GM10248 (cell line): Measurements from ENCODE around the gene BRAT1.

ENCODE experiments used
- CTCF ChIA-PET: fragments of 300-600 bp; sonication (Branson Sonifier 250); formaldehyde crosslinking; extraction: SDS; loops from one replicate; lab custom pipeline; 2021; ENCODE audit warnings: antibody characterized with exemption; lab: Yijun Ruan, JAX
- POLR2A ChIA-PET: fragments of 350-650 bp; sonication (Branson Sonifier 250); formaldehyde crosslinking; extraction: SDS; loops from one replicate; lab custom pipeline; 2020; ENCODE audit warnings: antibody characterized with exemption; lab: Yijun Ruan, JAX
- DNase-seq: peaks from one replicate; pipeline ENCODE4 v3.0.0; 2012; ENCODE audit errors: extremely low spot score
- CTCF ChIP-seq: IDR thresholded peaks from 2 replicates; pipeline ENCODE4 v1.5.1; 2012; ENCODE audit warnings: mild to moderate bottlenecking, low read depth; ENCODE audit errors: extremely low read depth, missing control alignments, control extremely low read depth

The BRAT1 gene

GRCh38 chr7:2542916-2543871 is 12.1 kb downstream of the BRAT1 start:
- DNase-seq = no peak
- TF ChIP-seq CTCF = no peak
- ChIA-PET POLR2A (interaction anchor here (0.6 kb wide), 1 partner anchor 16 kb away, joined by 5 read pairs; no protein-coding TSS in a partner anchor), CTCF (interaction anchor here (1.0 kb wide), 1 partner anchor 11 kb away, joined by 3 read pairs; no protein-coding TSS in a partner anchor)

DNA sequence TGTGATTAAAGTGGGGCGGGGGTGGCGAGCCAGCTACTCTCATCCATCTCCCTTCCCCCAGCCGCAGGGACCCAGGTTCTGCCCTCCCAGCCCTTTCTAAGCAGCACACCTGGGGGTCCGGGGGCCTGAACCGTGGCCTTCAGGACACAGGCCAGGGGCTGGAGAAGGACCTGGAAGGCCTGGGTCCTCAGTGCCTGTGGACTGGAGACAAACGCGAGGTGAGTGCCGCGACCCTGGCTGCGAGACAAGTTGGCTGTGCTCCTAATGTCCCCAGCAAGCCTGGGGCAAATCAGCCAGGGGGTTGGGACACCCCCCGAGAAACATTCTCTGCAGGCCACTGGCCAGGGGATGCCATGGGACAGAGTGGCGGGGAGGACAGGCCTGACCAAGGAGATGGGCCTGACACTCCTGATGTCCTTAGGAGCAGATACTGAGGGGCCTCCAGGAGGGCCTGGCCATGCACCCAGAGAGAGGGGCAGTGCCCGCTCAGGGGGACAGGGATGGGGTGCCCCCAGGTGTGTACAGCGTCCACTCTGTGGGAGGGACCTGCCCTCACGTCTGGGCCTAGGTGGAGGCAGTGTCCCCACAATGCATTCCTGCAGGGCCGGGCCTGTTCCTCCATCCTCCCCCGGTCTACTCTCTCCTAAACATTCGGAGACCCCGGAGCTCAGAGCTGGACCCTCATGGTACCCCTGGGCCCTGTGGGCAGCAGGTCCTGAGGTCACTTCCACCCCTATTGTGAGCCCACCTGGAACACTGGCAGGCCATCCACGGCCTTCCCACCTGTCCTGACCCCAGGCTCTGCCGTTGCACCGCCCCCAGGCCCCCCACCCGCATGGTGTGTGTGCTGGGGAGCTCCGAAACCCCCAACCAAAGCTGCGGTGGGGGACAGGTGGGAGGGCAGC is 13.1 kb downstream of the BRAT1 start:
- ChIA-PET CTCF (interaction anchor here (1.0 kb wide), 1 partner anchor 12 kb away, joined by 3 read pairs; no protein-coding TSS in a partner anchor), POLR2A (no interaction called here)
- no peak for TF ChIP-seq CTCF
- no peak for DNase-seq

DNA sequence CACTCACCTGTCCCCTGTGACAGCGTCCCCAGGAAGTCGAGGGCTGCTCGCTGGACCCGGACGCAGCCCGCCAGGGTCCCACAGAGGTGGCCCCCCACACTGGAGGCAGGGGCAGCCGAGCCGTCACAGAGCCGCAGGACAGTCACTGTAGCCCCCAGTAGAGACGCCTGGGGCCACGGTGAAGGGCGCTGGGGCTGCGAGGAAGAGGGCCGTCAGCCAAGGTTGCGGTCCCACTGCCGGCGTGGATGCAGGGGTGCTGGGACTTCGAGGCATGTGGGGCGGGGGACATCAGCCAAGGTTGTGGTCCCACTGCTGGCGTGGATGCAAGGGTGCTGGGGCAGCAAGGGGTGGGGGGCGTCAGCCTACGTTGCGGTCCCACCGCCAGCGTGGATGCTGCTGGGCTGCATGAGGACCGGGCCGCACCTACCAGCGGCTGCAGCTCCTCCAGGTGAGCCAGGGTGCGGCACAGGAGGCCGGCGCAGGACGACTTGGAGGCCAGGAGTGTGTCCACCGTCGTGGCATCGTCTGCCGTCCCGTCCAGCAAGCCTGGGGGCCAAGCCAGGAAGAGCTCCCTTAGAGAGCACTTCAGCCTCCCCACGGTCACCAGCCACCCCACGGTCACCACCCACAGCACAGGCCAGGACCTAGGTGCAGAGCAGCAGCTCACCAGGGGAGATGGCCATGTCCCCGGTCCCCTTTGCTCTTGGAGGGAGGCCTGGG is 13.9 kb downstream of the BRAT1 start:
- TF ChIP-seq CTCF = no peak
- DNase-seq = no peak
- ChIA-PET CTCF (no interaction called here), POLR2A (no interaction called here)

- DNase-seq = no peak
- ChIA-PET POLR2A (no interaction called here), CTCF (interaction anchor here (1.0 to 1.2 kb wide), 2 partner anchors 10 to 14 kb away, joined by 4 read pairs; no protein-coding TSS in a partner anchor)
- no peak for TF ChIP-seq CTCF
These were observed 14.7 kb downstream of the BRAT1 start for GRCh38 chr7:2540641-2541051.

DNA sequence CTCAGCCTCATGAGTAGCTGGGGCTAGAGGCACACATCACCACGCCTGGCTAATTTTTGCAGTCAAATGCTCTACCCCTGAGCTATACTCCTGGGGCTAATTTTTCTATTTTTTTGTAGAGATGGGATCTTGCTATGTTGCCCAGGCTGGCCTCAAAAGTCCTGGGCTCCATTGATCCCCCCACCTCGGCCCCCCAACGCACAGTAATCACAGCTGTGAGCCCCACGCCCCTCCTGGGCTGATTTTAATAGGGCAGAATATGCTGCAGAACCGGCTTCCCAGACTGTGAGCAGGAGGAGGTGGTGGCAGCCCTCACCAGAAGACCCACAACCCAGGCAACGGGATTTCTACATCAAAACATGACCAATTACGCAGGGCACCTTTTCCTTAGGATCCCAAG is 15.2 kb downstream of the BRAT1 start:
- ChIA-PET POLR2A (no interaction called here), CTCF (interaction anchor here (1.0 to 1.2 kb wide), 2 partner anchors 11 to 13 kb away, joined by 4 read pairs; no protein-coding TSS in a partner anchor)
- no peak for TF ChIP-seq CTCF
- no peak for DNase-seq
